ENCODE data around the gene STK11.

DNA sequence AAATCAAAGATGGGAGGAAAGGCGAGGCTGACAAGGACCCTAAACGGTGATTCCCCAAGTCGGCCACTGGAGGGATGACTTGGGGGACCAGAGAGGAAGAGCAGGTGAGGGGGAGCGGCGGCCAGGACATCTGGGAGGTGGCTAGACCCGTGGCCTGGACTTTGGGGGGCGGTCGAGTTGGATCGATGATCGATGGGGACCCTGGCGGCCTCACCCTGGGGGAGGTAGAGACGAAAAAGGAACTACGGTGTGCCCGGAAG, 55.9 kb downstream of the STK11 start:
- TF ChIP-seq, protein P1, sequence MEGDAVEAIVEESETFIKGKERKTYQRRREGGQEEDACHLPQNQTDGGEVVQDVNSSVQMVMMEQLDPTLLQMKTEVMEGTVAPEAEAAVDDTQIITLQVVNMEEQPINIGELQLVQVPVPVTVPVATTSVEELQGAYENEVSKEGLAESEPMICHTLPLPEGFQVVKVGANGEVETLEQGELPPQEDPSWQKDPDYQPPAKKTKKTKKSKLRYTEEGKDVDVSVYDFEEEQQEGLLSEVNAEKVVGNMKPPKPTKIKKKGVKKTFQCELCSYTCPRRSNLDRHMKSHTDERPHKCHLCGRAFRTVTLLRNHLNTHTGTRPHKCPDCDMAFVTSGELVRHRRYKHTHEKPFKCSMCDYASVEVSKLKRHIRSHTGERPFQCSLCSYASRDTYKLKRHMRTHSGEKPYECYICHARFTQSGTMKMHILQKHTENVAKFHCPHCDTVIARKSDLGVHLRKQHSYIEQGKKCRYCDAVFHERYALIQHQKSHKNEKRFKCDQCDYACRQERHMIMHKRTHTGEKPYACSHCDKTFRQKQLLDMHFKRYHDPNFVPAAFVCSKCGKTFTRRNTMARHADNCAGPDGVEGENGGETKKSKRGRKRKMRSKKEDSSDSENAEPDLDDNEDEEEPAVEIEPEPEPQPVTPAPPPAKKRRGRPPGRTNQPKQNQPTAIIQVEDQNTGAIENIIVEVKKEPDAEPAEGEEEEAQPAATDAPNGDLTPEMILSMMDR (IDR thresholded peaks at IDR 0.05), result peak in 2 of 4 experiments; percentile 33 to 39
- TF ChIP-seq POLR2A (IDR thresholded peaks at IDR 0.05) (no peak), POLR2AphosphoS5 (IDR thresholded peaks at IDR 0.05) (no peak)

All from gastroesophageal sphincter (tissue), 3 donors.